GM21529 (cell line): ENCODE measurements around the gene TMEM100.
"Not testable (repeated sequence)": the region's sequence is repeated elsewhere in the genome, so short reads cannot be mapped to it uniquely, and the experiment has no call there.

Source experiments
- ATAC-seq: cut with Tn5 transposase; IDR thresholded peaks from one replicate; pipeline ENCODE4 v1.9.1; 2021; ENCODE audit not compliant: unreplicated experiment

TMEM100 gene

GRCh38 chr17:55690105-55690508, 32.6 kb downstream of the TMEM100 start:
- no peak for ATAC-seq

- no peak for ATAC-seq
Observed at GRCh38 chr17:55689672-55690071, 33.0 kb downstream of the TMEM100 start.

- ATAC-seq: no peak
Observed at GRCh38 chr17:55688057-55688456, 34.6 kb downstream of the TMEM100 start.

- no peak for ATAC-seq
Observed at GRCh38 chr17:55687037-55687436, 35.6 kb downstream of the TMEM100 start.

GRCh38 chr17:55683550-55684315, 38.9 kb downstream of the TMEM100 start:
- ATAC-seq: no peak

- ATAC-seq: no peak
Observed at GRCh38 chr17:55681342-55681700, 41.3 kb downstream of the TMEM100 start.

- ATAC-seq: no peak
Observed at GRCh38 chr17:55680686-55681341, 41.9 kb downstream of the TMEM100 start.

- ATAC-seq: no peak
Observed at GRCh38 chr17:55677446-55677845, 45.2 kb downstream of the TMEM100 start.

- no peak for ATAC-seq
Observed at GRCh38 chr17:55676274-55676673, 46.4 kb downstream of the TMEM100 start.

- ATAC-seq: no peak
Observed at GRCh38 chr17:55673743-55674506, 48.7 kb downstream of the TMEM100 start.

- no peak for ATAC-seq
Observed at GRCh38 chr17:55672585-55673501, 49.8 kb downstream of the TMEM100 start.

- ATAC-seq: not testable (repeated sequence)
Observed at GRCh38 chr17:55672010-55672409, 50.7 kb downstream of the TMEM100 start.
